ENCODE data around the gene QRFP. TPM values are rescaled to one million over a fixed set of nuclear protein-coding genes. Genes with fewer than 3 reads are reported as not detected.

Gene QRFP
- total RNA-seq, 2 experiments from 2014 or later = not detected

DNA sequence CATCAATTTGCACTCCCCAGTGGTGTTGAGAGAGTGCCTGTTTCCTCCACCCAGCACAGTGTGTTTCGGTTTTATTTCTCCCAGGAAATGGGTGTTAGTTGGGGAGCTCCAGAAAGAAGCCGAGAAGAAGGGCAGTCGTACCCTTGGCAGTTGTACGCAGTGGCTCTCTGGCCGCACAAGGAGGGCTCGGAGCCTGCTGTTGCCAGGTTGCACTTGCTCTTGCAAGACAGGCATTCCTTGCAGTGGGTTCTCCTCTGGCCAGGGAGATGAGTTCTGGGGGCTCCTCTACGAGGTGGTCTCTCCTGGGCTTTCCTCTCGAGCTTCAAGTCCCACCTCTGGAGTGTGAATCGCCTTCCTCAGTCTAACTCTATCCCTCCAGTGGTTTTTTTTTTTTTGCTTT, 29.1 kb downstream of the QRFP start:
- no peaks in the 10 kb centered on the region for H3K27me3 Mint-ChIP-seq
- H3K36me3 Mint-ChIP-seq = peaks cover 7% of the 10 kb centered on the region
- no peak overlapping the region for H3K27ac Mint-ChIP-seq
- no peaks in the 10 kb centered on the region for H3K4me1 Mint-ChIP-seq
- DNase-seq = no peak
- H3K4me3 Mint-ChIP-seq = no peak overlapping the region
- H3K9me3 Mint-ChIP-seq = no peaks in the 10 kb centered on the region

DNA sequence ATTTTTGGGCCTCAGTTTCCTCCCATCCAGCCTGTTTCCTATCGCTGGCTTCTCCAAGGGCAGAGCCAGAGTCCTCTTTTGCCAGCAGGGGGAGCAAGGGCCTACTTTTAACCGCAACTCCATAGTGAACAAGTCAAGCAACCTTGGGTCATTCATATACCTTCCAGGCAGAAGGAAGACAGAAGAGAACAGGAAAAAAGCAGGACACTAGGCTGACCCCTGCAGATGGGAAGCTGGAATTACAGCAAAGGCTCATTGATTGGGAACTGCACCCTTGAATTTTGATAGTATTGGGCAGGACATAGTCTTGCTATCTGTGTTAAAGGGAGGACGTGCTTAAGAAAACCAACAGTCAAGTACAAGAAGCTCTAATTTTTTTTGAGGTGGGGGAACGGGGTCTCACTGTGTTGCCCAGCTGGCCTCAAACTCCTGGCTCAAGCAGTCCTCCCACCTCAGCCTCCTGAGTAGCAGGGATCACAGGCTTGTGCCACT, 30.1 kb downstream of the QRFP start:
- H3K27ac Mint-ChIP-seq = no peak overlapping the region
- H3K9me3 Mint-ChIP-seq = no peaks in the 10 kb centered on the region

DNA sequence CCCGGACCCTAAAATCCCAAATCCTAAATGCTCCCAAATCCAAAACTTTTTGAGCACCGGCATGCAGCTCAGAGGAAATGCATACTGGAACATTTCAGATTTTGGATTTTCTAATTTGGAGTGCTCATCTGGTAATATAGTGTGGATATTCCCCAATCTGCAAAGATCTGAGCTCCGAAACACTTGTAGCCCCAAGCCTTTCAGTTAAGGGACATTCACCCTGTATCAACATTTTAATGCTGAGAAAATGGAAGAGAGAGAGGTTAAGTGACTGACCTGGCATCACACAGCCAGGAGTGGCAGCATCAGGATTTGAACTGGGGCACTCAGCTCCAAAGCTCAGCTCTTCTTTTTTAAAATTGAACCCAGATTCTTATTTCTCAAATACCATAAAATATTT, 30.7 kb downstream of the QRFP start:
- H3K4me1 Mint-ChIP-seq = no peaks in the 10 kb centered on the region
- H3K9me3 Mint-ChIP-seq = no peaks in the 10 kb centered on the region
- H3K4me3 Mint-ChIP-seq = no peak overlapping the region
- H3K36me3 Mint-ChIP-seq = peaks cover 2% of the 10 kb centered on the region
- no peak overlapping the region for H3K27ac Mint-ChIP-seq
- DNase-seq = no peak
- no peaks in the 10 kb centered on the region for H3K27me3 Mint-ChIP-seq

More for the DNA sequence above, 30.1 kb downstream of the QRFP start:
- Mint-ChIP-seq H3K4me1 (no peaks in the 10 kb centered on the region), H3K36me3 (peaks cover 2% of the 10 kb centered on the region), H3K4me3 (no peak overlapping the region), H3K27me3 (no peaks in the 10 kb centered on the region)
- DNase-seq = peak; percentile 43

DNA sequence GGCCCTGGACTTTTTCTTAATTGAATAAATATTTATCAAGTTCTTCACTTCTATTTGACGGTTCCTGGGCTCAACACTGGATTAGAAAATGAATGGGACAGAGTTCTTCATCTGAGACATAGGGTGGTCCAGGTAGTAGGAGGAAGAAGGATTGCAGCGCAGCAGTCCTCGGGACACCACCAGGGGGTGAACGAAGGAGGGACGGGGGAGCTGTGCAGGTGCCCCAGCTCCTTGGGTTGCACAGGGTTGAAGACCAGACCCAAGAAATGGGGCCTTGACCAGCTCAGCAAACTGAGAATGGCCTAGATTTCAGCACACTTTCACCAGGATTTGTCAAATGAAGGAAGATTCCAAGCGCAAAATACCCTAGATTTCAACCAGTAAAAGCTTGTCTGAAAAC, 32.1 kb downstream of the QRFP start:
- DNase-seq = no peak
- Mint-ChIP-seq H3K4me3 (no peak overlapping the region), H3K4me1 (no peaks in the 10 kb centered on the region), H3K9me3 (no peaks in the 10 kb centered on the region), H3K27ac (no peak overlapping the region), H3K36me3 (peaks cover 2% of the 10 kb centered on the region), H3K27me3 (no peaks in the 10 kb centered on the region)

DNA sequence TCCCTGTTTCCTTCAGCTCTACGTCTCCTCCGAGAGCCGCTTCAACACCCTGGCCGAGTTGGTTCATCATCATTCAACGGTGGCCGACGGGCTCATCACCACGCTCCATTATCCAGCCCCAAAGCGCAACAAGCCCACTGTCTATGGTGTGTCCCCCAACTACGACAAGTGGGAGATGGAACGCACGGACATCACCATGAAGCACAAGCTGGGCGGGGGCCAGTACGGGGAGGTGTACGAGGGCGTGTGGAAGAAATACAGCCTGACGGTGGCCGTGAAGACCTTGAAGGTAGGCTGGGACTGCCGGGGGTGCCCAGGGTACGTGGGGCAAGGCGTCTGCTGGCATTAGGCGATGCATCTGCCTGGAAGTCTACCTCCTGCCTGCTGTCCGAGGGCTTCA, 33.9 kb downstream of the QRFP start:
- no peaks in the 10 kb centered on the region for H3K9me3 Mint-ChIP-seq
- H3K4me1 Mint-ChIP-seq = no peaks in the 10 kb centered on the region
- H3K36me3 Mint-ChIP-seq = peaks cover 2% of the 10 kb centered on the region
- H3K27ac Mint-ChIP-seq = no peak overlapping the region
- no peak overlapping the region for H3K4me3 Mint-ChIP-seq
- no peak for DNase-seq
- no peaks in the 10 kb centered on the region for H3K27me3 Mint-ChIP-seq

DNA sequence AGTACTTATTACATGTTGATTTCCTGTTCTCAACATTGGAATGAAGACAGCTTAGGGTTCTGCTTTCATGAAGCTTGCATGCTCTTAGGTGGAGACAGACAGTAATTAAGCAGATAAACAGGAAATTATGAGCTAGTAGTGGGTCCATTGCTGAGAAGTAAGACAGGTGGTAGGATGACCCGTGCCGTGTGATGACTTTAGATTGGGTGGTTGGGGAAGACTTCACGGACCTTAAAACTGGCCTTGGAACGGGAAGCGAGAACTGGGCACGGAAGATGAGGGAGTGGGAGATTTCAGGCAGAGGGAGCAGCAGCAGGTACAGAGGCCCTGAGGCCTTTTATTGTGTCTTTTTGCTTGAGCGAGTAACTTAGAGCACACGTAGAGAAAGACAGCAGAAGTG, 34.4 kb downstream of the QRFP start:
- no peaks in the 10 kb centered on the region for H3K4me1 Mint-ChIP-seq
- H3K27me3 Mint-ChIP-seq = no peaks in the 10 kb centered on the region
- H3K4me3 Mint-ChIP-seq = no peak overlapping the region
- H3K9me3 Mint-ChIP-seq = no peaks in the 10 kb centered on the region
- peaks cover 2% of the 10 kb centered on the region for H3K36me3 Mint-ChIP-seq
- no peak overlapping the region for H3K27ac Mint-ChIP-seq
- no peak for DNase-seq

DNA sequence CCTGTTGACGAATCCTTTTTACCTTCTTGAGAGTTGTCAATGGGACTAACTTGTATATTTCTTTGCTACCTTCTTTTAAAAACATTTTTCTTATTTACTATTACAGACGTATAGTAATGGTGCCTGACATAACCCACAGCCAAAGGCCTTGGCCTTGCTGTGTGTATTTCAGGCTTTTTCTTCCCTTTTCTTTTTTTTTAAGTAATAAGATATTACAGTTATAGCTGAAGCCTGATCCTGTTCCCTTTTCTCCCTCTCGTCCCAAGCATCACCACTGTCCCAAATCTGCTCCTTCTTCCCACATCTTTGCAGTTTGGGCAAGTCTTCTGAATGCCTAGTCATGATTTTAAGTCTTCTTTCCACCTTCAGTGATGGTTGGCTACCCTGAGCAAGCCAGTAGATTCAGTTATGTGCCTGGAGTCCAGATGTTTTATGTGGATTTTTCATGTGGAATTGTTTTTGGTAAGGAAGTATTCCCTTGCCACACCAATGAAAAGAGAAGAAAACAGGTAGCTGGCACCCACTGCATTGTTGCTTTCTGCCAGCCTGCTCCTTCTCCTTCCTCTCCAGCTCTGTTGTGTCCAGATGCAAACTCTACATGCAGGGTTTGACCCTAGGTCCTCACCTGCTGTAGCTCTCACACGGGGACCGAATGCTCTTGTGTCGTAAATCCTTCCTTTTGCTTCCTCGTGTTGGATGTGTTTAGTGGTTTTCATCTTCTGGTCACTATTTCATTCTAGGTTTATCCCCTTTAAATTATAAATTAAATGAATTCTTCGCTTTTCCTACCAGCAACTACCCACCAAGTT, 35.0 kb downstream of the QRFP start:
- Mint-ChIP-seq H3K4me1 (no peaks in the 10 kb centered on the region), H3K27me3 (no peaks in the 10 kb centered on the region), H3K4me3 (no peak overlapping the region), H3K36me3 (peaks cover 2% of the 10 kb centered on the region), H3K27ac (no peak overlapping the region), H3K9me3 (no peaks in the 10 kb centered on the region)
- DNase-seq = no peak

DNA sequence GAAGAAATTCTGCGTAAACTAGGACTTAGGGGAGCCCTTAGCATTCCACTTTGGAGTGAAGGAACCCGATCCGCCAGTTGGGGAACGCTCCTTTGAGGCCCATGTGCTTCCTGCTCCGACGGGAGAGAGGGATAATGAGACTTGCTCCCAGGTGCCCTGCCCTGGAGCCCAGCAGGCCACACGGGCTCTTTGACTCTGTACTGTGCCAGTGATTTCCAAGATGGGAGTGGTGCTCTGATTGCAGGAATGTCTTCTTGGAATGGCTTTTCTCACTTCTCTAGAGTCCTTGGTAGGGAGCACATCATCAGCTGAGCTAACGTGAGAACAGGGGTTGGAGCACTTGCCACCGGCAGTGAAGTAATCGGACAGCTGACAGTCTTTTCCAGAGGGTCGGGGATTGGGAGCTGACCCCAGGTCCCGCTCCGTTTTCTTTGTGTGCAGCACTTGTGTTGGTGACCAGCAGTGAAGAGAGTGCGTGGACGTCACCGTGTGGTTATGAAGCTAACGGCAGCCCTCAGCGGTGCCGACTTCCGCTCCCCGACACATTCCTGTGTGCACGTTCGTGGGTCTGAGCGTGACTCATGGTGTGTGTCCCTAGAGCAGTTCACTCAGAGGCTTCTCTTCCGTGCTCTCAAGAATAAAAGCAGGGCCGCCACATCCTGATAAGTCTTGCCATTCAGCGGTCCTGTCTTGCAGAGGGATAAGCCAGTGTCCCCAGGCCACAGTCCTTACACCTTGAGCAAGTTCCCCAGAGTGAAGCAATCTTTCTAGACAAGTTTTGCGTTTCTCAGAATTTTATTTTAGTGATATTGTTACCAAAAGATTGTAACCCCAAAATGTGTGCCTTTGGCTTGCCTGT, 35.9 kb downstream of the QRFP start:
- Mint-ChIP-seq H3K36me3 (peaks cover 2% of the 10 kb centered on the region), H3K9me3 (no peaks in the 10 kb centered on the region), H3K4me3 (no peak overlapping the region), H3K27me3 (no peaks in the 10 kb centered on the region), H3K27ac (no peak overlapping the region), H3K4me1 (no peaks in the 10 kb centered on the region)
- no peak for DNase-seq

DNA sequence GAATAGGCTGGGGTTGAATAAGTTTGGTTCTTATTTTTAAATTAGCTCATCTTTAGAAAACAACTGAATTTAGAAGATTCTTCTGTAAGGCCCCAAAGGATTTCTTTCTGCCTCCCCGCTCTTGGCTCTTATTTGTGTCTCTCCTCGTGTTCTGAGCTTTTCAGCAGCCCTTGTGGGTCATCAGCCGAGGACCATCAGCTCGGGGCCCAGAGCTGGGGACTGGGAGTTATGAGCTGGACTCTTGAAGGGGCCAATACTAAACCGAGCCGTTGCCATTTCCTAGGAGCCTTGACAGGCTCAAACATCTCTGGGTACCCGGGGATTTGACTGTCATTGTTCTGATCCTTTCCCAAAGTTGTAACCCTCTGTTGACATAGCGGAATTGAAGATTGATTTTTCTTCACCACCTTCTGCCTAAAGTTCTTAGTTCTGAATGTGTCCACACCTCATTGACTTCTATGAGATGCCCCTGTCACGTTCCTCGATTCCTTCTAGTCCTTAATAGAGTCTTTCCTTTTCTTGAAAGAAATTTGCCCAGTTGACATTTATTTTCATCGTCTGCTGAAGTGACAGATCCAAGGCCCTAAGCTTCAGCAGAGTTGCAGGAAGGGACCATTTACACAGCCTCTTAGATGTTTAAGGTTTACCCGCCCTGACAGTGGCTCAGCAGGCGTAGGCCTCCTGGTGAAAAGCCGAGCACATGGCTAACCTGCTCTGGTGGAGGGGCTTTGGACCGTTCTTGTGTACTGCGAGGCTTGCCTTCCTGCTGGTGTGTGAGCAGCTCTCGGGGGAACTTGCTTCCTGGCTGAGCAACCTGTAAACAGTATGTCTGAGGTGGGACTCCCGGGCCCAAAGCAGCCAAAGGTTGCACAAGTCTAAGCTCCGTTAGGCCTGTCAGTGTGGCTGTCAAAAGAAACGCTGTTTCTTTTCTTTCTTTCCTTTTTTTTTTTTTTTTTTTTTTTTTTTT, 37.6 kb downstream of the QRFP start:
- Mint-ChIP-seq H3K4me3 (no peak overlapping the region), H3K4me1 (no peaks in the 10 kb centered on the region), H3K9me3 (no peaks in the 10 kb centered on the region), H3K36me3 (peaks cover 3% of the 10 kb centered on the region), H3K27ac (no peak overlapping the region), H3K27me3 (no peaks in the 10 kb centered on the region)
- no peak for DNase-seq

DNA sequence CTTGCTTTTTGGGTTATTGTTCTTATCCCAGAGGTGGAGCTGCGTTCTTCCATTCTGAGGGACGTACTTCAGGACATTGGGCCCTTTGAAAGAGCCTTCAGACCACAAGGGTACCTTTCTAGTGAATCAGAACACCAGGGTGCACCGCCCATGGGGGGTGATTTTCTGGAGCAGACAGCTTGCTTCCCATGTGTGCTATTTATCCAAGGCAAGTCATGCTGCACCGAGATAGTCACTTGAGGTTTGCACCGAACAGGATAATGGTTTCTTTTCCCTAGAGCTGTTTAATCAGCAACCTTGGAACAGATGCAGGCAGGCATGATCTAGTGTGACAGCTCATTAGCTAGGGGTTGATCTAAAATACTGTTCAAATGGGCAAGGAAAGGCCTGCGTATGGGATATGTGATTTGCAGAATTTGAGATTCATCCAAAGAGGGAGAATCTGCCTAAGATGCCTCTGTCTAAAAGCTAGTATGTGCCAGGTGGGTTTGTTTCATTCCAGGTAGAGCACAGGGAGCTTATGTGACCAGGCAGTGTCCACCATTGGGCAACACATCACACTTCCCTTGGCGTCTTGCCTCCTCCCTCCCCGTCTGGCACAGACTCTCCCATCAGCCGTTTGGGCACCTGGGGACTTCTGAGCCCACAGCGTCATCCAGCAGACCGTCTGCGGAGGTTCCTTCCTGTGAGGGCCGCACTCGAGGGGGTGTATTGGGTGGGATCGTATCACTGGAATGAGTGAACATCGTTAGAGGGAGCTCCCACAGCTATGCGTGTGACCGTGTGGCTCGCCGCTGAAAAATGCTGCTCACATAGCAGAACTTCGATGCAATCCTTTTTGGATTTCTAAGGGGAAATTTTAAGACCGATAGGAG, 38.5 kb downstream of the QRFP start:
- DNase-seq = no peak
- Mint-ChIP-seq H3K27me3 (no peaks in the 10 kb centered on the region), H3K27ac (no peak overlapping the region), H3K36me3 (peaks cover 3% of the 10 kb centered on the region), H3K9me3 (no peaks in the 10 kb centered on the region), H3K4me3 (no peak overlapping the region), H3K4me1 (no peaks in the 10 kb centered on the region)

DNA sequence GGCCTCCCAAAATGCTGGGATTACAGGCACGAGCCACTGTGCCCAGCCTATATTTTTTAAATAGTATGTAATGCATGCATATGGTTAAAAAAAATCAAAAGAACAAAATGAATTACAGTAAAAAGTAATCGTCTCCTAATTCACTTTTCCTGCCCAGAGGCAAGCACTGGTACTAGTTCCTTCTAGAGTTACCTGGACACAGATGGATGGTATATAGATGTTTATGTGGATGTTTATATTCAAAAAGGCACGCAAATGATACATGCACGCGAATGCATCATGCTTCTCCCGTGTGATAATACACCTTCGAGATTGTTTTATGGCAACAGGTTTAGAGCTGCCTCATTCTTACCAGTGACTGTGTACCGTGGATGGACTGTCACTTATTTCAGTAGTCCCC, 40.1 kb downstream of the QRFP start:
- no peaks in the 10 kb centered on the region for H3K27me3 Mint-ChIP-seq

DNA sequence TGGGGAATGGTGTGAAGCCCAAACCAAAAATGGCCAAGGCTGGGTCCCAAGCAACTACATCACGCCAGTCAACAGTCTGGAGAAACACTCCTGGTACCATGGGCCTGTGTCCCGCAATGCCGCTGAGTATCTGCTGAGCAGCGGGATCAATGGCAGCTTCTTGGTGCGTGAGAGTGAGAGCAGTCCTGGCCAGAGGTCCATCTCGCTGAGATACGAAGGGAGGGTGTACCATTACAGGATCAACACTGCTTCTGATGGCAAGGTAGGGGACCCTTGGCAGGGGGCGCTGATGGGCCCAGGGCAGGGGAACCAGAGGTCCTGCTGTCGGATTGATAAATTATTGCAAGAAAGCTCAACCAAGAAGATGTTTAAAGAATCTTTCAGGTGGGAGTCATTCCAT, 41.8 kb downstream of the QRFP start:
- H3K4me1 Mint-ChIP-seq = peaks cover 3% of the 10 kb centered on the region
- H3K9me3 Mint-ChIP-seq = no peaks in the 10 kb centered on the region
- H3K4me3 Mint-ChIP-seq = no peak overlapping the region
- no peak overlapping the region for H3K27ac Mint-ChIP-seq
- DNase-seq = no peak
- peaks cover 3% of the 10 kb centered on the region for H3K36me3 Mint-ChIP-seq
- H3K27me3 Mint-ChIP-seq = no peaks in the 10 kb centered on the region

More for the DNA sequence above, 40.1 kb downstream of the QRFP start:
- Mint-ChIP-seq H3K9me3 (no peaks in the 10 kb centered on the region), H3K4me1 (no peaks in the 10 kb centered on the region), H3K27ac (no peak overlapping the region), H3K36me3 (peaks cover 3% of the 10 kb centered on the region), H3K4me3 (no peak overlapping the region)
- no peak for DNase-seq

DNA sequence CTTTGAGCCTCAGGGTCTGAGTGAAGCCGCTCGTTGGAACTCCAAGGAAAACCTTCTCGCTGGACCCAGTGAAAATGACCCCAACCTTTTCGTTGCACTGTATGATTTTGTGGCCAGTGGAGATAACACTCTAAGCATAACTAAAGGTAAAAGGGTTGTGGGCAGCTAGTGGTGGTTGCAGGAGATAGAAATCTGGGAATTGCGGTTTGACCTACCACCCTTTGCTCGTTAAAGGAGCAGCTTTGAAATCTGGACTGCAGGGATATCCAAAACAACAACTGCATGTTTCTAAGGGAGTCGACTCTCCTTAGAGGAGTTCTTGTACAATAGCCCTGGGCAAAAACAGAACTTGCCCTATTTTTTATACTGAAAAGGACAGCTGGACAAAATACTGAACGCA, 42.5 kb downstream of the QRFP start:
- no peaks in the 10 kb centered on the region for H3K27me3 Mint-ChIP-seq
- H3K4me3 Mint-ChIP-seq = no peak overlapping the region
- DNase-seq = no peak
- no peaks in the 10 kb centered on the region for H3K9me3 Mint-ChIP-seq
- peaks cover 5% of the 10 kb centered on the region for H3K4me1 Mint-ChIP-seq
- no peak overlapping the region for H3K27ac Mint-ChIP-seq
- H3K36me3 Mint-ChIP-seq = peaks cover 3% of the 10 kb centered on the region

DNA sequence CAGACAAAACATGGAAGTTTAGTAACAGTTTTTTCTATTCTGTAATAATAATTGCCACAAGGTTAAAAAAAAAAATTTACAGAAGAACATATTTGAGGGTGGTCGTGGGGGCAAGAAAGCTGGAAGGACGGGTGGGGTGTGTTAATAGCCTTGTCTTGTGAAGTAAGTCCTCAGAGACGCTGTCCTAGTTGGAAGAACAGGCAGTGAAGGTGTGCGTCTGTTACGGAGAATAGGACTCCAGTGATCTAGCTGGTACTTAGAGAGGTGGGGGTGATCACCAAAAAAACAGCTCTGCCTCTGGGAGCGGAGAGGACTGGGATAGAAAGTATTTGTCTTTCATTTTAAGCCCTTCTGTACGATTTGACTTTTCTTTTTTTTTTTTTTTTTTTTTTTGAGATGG, 43.8 kb downstream of the QRFP start:
- Mint-ChIP-seq H3K4me3 (no peak overlapping the region), H3K27ac (no peak overlapping the region), H3K27me3 (no peaks in the 10 kb centered on the region), H3K9me3 (no peaks in the 10 kb centered on the region), H3K36me3 (peaks cover 3% of the 10 kb centered on the region), H3K4me1 (peaks cover 5% of the 10 kb centered on the region)
- DNase-seq = no peak
